ENCODE results near the gene SOCS3.

Gene SOCS3, protein sequence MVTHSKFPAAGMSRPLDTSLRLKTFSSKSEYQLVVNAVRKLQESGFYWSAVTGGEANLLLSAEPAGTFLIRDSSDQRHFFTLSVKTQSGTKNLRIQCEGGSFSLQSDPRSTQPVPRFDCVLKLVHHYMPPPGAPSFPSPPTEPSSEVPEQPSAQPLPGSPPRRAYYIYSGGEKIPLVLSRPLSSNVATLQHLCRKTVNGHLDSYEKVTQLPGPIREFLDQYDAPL

GRCh38 chr17:78359997-78360370 lies at the start of gene SOCS3:
TSS of gene SOCS3 (minus strand) at chr17:78360077. CDS start at chr17:78359095, 982 bp downstream.
- DNase-seq (ENCODE audit: low read depth), result peak; percentile 77

- no peak for DNase-seq (ENCODE audit: low read depth)
These were observed 49.5 kb upstream of the SOCS3 start for GRCh38 chr17:78409191-78409928.

DNA sequence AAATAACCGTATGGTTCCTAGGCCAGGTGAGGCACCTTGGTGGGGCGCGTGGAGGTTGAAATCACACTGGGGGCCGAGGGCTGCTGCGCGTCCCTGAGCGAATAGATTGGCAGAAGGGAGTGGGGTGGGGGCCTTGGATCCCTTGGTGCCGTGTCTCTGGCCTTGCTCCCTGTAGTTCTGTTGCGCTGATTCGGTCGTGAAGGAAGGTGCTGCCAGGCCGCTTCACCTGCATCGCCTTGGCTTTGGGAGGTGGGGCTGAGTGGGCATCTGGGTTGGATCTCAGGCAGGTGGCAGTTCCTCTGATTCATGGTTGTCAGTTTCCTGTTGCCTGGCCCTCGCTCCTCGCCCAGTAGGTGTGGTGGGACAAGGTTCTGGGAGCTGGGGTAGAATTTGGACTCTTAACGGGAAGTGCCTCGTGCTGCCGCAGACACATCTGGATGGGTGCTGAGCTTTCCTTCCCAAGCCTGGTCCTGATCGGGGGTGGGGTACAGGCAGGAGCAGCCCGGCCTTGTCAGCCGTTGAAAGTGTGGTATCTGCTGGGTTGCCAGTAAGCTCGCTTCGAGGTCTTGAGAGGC lies 48.7 kb upstream of the SOCS3 start:
- DNase-seq (ENCODE audit: low read depth), result no peak

GRCh38 chr17:78407387-78408000 lies 47.6 kb upstream of the SOCS3 start:
- no peak for DNase-seq (ENCODE audit: low read depth)

DNA sequence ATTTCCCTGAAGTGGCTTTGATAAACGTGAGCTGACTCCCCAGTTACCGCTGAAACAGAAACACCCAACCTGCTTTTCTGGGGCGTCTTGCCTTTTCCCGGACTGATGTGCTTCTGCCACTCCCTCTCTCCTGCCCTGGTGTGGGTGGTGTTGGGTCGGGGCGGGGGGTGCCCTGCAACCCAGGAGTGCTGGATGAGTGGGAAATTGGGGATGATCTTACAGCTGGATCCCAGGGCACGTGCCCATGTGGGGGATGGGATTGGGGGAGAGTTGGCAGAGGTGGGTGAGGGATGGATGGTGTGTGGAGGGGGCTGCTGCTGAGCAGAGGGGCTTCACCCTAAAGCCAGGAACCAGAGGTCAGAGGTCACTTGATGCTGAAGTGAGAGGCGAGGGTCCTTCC lies 47.0 kb upstream of the SOCS3 start:
- no peak for DNase-seq (ENCODE audit: low read depth)

- DNase-seq (ENCODE audit: low read depth), result no peak
These were observed 46.5 kb upstream of the SOCS3 start for GRCh38 chr17:78406396-78406795.

DNA sequence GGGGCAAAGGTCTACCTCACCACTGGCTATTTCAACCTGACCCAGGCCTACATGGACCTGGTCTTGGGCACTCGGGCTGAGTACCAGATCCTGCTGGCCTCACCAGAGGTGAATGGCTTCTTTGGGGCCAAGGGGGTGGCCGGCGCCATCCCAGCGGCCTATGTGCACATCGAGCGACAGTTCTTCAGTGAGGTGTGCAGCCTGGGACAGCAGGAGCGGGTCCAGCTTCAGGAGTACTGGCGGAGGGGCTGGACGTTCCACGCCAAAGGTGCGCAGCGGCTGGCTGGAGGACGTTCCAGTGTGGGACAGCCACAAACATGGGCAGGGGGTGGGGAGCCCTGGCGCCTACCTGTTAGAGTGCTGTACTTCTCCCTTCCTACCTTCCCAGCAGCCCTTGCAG lies 43.9 kb upstream of the SOCS3 start:
- no peak for DNase-seq (ENCODE audit: low read depth)

- no peak for DNase-seq (ENCODE audit: low read depth)
These were observed 42.0 kb upstream of the SOCS3 start for GRCh38 chr17:78401891-78402290.

DNA sequence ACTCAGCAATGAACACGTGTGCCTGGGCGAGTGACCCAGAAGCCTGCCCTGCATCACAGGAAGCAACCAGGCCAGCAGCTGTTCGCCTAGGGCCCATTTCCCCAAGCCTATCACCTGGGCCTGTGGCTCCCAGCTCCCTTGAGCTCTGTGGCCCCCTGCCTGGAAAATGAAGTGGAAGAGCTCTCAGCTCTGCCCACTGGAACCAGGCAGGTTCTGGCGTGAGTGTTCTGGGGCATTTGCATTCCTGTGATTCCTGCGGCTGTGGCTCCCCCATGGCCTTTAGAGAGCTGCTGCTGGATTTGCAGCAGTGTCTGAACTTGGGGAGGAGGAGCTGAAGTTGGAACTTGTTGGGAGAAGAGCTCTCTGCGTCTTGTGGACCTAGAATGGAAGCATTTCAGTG lies 41.4 kb upstream of the SOCS3 start:
- no peak for DNase-seq (ENCODE audit: low read depth)

GRCh38 chr17:78400581-78401240 lies 40.8 kb upstream of the SOCS3 start:
- DNase-seq (ENCODE audit: low read depth), result no peak

- DNase-seq (ENCODE audit: low read depth), result no peak
These were observed 39.8 kb upstream of the SOCS3 start for GRCh38 chr17:78399693-78400144.

- no peak for DNase-seq (ENCODE audit: low read depth)
These were observed 39.3 kb upstream of the SOCS3 start for GRCh38 chr17:78399028-78399692.

DNA sequence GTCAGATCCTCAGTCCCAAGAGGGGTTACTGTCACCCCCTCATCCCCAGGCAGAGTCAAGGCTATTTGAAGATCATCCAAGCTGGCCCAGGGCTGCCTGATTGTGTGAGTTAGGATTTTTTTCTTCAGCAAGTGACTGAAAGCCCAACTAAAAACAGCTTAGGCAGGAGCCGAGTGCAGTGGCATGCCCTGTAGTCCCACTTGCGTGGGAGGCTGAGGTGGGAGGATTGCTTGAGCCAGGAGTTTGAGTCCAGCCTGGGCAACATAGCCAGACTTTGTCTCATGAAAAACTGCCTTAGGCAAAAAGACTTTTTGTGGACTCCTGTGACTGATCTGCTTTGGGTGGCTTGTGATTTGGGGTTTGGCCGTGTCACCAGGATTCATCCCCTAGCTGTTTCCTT lies 38.5 kb upstream of the SOCS3 start:
- no peak for DNase-seq (ENCODE audit: low read depth)

DNA sequence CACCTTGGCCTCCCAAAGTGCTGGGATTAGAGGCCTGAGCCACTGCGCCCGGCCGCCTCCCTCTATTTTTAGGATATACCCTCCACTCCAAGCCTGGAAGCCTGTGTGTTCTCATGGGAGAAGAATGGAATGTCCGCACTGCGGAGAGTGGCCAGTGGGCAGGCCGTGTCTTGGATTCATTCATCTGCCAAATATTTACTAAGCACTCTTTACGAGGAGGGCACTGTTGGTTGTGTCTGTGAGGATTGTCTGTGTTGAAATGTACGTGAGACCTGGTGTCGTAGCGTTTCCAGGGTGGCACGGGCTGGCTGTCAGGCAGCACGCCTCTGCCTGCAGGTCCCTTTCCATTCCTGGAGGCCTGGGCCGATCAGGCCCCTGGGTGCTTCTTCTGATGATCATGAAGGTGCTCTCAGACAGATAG lies 37.8 kb upstream of the SOCS3 start:
- no peak for DNase-seq (ENCODE audit: low read depth)

DNA sequence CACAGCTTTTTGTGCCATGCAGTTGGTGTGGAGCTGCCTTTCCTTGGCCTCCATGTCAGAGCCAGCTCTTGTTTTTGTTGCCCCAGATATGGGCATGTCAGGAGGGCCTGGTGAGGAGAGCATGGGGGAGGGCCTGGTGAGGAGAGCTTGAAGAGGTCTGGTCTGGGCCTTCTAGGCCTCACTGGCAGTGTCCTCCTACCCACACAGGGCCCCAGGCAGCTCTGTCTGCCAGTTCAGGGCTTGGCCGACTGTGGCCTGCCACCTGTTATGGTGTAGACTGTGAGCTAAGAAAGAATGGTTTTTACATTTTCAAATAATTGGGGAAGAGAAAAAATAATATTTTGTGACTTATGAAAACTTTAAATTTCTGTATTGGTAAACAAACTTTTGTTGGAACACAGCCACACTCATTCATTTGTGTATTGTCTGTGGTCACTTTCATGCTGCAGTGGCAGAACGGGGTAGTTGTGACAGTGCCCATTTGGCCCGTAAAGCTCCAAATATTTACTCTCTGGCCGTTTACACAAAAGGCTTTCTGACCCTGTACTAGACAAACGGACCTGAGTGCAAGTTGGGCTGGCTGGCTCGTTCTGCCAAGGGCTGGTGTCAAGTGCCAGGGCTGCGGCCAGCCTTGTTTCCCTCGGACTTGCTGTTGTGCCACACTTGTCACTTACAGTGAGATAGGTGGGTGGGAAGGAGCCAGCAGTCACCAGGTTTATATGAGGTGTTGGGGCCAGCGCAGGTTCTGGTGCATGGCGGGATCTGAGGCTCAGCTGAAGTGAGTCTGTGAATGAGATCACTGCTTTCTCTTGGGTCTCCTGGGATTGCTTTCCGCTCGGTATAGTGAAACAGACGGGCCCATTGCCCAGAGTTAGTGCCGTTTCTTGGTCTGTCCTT lies 36.8 kb upstream of the SOCS3 start:
- no peak for DNase-seq (ENCODE audit: low read depth)

DNA sequence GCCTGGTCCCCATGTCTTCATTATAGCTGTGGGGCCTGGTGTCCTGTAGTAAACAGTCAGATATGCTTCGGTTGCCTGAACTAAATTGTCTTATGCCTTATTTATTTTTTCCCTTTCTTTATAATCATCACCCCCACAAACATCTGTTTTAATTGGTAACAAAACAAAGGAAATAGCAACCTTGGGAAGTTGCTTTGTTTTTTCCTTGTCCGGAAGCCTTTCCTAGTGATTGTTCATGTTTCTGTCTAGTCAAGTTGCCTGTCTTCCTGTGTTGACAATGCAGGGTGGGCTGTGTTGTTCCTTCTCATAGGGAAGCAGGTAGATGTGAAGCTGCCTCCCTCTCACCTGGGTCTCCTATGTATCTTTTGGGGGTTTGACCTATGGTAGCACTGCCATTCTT lies 35.3 kb upstream of the SOCS3 start:
- no peak for DNase-seq (ENCODE audit: low read depth)

DNA sequence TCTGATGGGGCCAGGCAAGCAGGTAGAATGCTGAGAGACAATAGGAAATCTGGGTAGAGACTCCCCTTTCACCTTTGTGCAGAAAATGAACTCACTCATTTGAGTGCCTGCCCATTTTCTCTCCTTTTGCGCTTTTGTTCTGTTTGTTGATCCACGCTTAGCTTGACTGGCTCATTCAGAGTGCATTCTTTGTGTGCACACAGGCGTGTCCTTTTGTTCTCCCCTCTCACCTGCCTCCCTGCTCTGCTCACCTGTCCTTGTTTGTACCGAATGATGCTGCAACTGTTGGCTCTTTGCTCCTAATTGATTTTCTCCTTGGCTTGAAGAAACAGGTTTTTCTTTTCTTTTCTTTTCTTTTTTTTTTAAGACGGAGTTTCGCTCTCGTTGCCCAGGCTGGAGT lies 34.3 kb upstream of the SOCS3 start:
- no peak for DNase-seq (ENCODE audit: low read depth)

DNA sequence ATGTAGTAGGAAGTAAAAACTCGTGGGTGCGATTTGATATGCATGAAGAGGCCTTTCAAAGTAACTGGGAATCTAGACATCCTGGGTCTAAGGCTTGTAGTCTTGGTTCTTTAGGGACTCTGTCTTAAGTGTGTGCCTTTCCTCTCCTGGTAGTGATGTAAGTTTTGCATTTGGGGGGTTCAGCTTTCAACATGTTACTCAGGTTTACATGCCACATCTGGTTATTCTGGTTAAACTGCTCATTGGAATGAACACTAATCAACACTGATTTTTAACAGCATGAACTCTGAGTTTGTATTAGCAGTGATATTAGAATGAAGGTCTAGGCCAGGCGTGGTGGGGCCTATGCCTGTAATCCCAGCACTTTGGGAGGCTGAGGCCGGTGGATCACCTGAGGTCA lies 33.7 kb upstream of the SOCS3 start:
- no peak for DNase-seq (ENCODE audit: low read depth)

DNA sequence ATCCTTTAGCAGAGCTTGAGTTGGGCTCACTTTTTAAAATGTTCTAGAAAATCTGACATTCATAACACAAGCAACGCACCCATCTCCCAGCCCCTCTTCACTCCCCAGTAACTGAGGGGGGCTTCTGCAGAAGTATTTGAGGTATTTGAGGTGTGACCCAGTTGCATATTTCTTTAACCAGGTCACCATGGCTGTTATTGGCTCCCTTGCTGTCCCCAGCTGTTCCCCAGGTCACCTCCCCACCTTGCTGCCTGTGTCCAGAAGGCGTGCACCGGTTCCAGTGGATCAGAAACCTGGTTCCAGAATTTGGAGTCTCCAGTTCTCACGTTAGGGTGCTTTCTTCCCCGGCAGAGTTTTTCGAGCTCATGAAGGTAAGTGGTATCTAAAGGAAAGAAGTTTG lies 32.4 kb upstream of the SOCS3 start:
- DNase-seq (ENCODE audit: low read depth), result no peak

DNA sequence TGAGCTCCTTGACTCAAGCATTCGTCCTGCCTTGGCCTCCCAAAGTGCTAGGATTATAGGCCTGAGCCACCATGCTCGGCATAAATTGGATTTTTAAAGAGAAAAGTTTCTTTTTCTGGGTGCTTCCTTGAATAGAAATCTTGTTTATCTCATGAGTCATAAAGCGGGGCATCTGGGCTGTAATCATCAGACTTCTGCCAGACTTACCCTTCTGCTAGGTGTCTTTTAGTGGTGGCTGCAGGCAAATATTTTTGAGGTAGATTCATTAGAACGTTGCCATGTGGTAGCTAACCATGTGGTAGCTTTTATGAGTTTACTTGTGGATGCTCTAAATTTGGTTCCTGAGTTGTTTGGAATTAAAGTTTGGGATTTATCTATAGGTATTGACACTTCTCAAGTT lies 32.0 kb upstream of the SOCS3 start:
- DNase-seq (ENCODE audit: low read depth), result no peak

GRCh38 chr17:78391051-78391431 lies 31.2 kb upstream of the SOCS3 start:
- DNase-seq (ENCODE audit: low read depth), result no peak

Data from GM04503 (cell line).